SHP77 (cell line): ENCODE results near the gene CUL1.

Experiments used
- DNase-seq, 2 experiments: peaks; one replicate each; lab custom pipeline; 2025; lab: John Stamatoyannopoulos, UW

The CUL1 gene

GRCh38 chr7:148698397-148699023, at the start of gene CUL1:
Gene CUL1 (plus strand): TSS chr7:148698903. CDS start chr7:148730123, 31,220 bp downstream.
- DNase-seq: peak; percentile 57 to 60

GRCh38 chr7:148650232-148650858, 48.4 kb upstream of the CUL1 start:
- DNase-seq: no peak

GRCh38 chr7:148652773-148653172, 45.9 kb upstream of the CUL1 start:
- no peak for DNase-seq

DNA sequence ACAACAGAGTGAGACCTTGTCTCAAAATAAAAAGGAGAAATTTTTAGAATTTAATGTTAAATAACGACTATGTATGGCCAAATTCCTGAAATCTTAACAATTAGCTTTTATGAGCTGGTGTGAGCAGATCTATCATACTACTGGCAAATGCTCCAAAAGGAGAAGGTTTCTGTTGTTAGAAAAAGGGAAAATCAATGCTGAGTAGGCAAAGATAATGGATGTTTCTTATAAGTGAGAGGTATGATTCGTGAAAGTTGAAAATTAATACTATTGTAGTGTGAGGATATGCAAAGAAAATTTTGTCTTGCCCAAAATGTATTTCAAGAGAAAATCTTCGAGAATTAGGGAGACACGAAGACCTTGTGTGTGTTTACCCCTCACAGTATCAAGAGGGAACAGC, 40.8 kb upstream of the CUL1 start:
- no peak for DNase-seq

DNA sequence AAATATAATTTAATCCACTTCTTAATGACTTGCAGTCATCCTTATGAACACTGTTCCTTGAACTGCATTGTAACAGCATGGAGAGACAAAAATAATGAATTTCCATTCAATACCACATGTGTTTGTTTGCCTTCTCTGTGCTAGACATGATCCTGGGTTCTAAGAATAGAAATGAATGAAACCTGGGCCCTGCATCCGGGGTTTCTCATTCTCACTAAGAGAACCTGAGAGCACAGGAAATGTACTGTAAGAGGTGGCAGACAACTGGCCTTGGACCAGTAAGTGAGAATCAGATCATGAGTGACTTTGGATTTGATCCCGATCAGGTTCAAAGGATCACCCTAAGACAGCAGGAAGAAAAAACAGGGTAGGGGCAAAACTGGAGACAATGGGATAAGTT, 37.2 kb upstream of the CUL1 start:
- DNase-seq: no peak

- no peak for DNase-seq
These were observed 36.1 kb upstream of the CUL1 start for GRCh38 chr7:148662646-148663045.

GRCh38 chr7:148664324-148664723, 34.4 kb upstream of the CUL1 start:
- DNase-seq: no peak

- no peak for DNase-seq
These were observed 33.5 kb upstream of the CUL1 start for GRCh38 chr7:148665221-148665620.

GRCh38 chr7:148669927-148670326, 28.8 kb upstream of the CUL1 start:
- DNase-seq: no peak

- DNase-seq: no peak
These were observed 28.3 kb upstream of the CUL1 start for GRCh38 chr7:148670374-148670773.

DNA sequence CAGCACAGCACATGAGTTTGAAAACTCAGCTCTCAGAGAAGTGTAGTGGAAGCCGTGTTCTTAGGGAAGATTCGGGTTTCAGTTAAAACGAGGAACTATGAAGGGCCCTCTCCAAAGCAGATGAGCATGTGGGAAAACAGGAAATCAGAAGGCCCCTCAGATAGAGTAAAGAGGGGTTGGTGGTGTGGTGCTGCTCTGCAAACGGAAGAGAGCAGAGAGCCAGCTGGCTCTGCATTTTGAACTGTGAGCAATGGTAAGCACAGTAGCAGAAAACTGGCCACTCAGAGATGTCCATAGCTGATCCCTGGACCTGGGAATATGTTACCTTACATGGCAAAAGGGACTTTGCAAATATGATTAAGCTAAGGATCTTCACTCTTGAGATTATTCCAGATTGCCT, 27.9 kb upstream of the CUL1 start:
- DNase-seq: no peak

- no peak for DNase-seq
These were observed 26.7 kb upstream of the CUL1 start for GRCh38 chr7:148672041-148672440.

GRCh38 chr7:148674689-148675088, 24.0 kb upstream of the CUL1 start:
- no peak for DNase-seq

DNA sequence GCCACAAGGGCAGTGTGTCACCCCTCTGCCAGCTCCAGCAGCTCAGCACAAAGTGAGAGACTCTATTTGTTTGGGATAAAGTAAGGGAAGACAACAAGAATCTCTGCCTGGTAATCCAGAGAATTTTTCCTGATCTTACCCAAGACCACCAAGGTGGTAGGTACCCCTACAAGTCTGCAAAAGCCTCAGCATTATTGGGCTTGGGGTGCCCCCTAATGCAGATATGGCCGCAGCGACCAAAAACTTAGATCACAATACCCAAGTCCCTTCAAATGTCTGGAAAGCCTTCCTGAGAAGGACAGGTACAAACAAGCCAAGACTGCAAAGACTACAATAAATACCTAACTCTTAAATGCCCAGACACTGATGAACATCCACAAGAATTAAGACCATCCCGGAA, 22.4 kb upstream of the CUL1 start:
- DNase-seq: no peak

GRCh38 chr7:148681821-148682220, 16.9 kb upstream of the CUL1 start:
- no peak for DNase-seq

GRCh38 chr7:148684289-148684830, 14.3 kb upstream of the CUL1 start:
- DNase-seq: no peak

GRCh38 chr7:148686312-148686937, 12.3 kb upstream of the CUL1 start:
- DNase-seq: no peak

DNA sequence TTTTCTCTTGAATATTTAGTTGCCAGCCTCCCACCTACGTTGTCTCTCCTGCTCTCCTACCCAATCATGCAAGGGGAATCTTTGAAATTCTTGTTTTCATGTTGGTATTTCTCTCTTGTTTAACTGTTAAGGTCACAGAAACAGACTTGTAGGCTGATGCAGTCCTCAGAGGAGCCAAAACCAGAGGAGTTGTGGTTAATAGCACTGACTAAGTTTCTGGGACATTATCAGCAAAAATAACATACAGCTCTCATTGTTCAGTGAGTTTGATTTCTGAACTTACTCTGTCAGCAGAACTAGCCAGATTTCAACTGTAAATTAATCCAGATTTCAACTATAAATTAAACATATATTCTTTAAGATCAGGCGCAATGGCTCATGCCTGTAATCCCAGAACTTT, 11.1 kb upstream of the CUL1 start:
- no peak for DNase-seq

- DNase-seq: no peak
These were observed 10.2 kb upstream of the CUL1 start for GRCh38 chr7:148688526-148688925.

DNA sequence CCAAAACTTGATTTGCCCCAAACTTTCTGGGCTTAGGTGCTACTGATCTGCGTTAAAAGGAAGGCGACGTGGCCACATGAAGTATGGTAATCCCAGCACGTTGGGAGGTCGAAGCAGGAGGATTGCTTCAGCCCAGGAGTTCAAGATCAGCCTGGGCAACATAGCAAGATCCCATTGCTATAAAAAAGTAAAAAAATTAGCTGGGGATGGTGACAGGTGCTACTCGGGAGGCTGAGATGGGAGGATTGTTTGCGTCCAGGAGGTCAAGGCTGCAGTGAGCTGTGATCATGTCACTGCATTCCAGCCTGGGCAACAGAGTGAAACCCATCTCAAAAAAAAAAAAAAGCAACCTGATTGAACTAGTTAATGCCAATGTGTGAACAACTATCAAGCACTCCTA, 5.1 kb upstream of the CUL1 start:
- DNase-seq: no peak

- no peak for DNase-seq
These were observed 4.1 kb upstream of the CUL1 start for GRCh38 chr7:148694631-148695030.

DNA sequence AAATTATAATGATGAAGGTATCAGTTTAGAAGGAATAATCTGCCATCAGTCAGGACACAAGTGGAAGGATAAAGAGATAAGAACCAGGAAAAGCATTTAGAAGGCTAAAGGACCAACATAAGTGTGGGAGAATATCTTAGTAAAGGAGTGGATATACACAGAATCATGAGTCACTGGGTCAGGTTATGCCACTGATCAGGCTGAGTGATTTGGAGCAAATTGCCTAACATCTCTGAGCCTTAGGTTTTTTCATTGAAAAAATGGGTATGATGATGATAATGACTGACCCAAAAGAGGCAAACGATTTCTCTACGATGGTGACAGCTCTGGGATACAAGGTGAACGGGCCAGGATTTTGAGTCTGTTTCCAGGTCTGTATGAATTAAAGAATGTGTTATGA, 2.8 kb upstream of the CUL1 start:
- DNase-seq: no peak

DNA sequence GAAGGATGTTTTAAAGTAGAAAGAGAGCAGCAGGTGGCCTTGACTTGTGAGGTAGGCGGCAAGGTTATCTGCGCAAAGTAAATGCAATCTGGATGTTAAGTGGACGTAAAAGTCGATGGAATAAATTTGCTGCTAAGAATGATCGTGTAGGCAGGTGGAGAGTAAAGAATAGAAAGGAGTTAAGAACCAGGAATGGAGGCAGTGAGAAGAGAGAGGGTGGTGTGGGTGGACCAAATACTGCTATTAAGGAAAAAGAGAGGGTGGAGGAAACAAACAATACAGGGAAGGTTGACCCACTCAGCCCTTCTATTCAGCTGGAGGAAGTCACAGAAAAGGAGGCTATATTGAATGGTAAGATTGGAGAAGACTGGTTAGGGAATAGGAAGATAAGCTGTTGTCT, 1.9 kb upstream of the CUL1 start:
- no peak for DNase-seq
